ENCODE measurements around the gene TOP3B.

DNA sequence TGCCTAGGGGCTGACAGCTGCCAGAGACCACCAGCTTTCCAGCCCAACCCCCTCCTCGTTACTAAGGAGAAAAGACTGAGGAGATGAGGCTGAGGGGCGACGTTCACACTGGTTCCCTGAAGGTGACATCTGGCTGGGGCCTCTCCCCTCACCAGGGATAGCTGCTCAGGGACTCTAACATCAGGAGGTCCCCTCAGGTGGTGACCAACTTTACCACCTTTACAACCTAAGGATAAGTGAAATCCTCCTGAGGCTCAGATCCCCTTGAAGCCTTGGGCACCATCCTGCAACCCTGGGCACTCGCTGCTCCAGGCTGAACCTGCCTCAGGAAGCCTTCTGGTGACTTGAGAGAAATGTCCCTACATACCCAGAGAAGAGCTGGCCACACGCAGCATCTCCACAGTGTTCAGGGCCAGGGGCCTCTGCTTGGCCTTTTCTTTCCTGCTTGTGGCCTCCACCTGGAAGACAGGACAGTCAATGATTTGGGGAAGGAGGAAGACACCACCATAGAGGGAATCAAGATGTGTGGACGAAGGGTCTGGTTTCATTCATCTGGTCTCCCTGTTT lies 17.6 kb downstream of the TOP3B start:
- TF ChIP-seq, protein P1, sequence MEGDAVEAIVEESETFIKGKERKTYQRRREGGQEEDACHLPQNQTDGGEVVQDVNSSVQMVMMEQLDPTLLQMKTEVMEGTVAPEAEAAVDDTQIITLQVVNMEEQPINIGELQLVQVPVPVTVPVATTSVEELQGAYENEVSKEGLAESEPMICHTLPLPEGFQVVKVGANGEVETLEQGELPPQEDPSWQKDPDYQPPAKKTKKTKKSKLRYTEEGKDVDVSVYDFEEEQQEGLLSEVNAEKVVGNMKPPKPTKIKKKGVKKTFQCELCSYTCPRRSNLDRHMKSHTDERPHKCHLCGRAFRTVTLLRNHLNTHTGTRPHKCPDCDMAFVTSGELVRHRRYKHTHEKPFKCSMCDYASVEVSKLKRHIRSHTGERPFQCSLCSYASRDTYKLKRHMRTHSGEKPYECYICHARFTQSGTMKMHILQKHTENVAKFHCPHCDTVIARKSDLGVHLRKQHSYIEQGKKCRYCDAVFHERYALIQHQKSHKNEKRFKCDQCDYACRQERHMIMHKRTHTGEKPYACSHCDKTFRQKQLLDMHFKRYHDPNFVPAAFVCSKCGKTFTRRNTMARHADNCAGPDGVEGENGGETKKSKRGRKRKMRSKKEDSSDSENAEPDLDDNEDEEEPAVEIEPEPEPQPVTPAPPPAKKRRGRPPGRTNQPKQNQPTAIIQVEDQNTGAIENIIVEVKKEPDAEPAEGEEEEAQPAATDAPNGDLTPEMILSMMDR (IDR thresholded peaks at IDR 0.05; ENCODE audit: insufficient read depth, low read length, poor library complexity, severe bottlenecking) = no peak
- no peak for TF ChIP-seq EZH2phosphoT487 (conservative IDR thresholded peaks at IDR 0.05; ENCODE audit: low read length)

Data from SU-DHL-6 (cell line).